Measurements from ENCODE around the gene UCHL5. TPM values are rescaled to one million over a fixed set of nuclear protein-coding genes. Genes with fewer than 3 reads are reported as not detected.

UCHL5 gene
- total and polyA plus RNA-seq, 2 of the 13 experiments (the other 11 are each of a cell fraction or from before 2014, with no cell fraction given): 18.2 to 44.1 TPM

DNA sequence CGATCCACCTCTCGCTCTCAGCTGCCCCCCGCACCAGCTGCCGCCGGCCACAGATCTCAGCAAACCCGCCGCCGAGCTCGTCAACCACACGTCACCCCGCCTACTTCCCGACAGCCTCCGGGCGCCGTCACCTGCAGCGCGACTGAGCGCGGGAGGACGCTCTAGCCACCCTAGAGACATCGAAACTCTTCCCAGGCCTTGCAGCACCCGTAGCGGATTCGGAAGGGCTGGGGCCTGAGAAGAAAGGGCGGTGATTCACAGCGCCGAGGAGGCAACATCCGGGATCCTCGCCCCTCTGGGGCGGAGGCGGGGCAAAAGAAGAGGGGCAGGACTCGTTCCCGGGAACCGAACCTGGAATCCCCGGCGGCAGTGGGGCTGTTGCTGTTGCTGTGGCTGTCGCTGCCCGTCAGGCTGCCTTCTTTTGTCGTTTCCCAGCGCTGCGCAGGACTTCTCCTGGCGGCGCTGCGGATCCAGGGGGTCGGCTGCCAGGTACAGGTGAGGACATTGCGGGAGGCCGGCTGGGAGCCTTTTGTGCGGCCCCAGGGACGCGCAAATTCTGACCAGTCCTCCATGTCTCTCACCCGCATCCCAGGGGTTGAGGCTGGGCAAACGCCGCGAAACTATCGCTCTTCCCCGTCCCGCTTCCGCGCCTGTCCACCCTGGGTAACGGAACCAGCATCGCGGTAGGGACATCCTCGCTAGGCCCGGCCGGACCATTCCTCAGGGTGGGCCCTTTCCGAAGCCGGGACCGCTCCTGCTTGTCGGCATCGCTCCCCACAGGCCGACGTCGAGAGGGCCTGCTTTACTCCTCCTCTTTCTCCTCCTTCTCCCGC is at the start of gene UCHL5, which contains the start of gene RO60 (continued):
- no peak for TF ChIP-seq SOX13 (IDR thresholded peaks at IDR 0.05)
- TF ChIP-seq SOX13 (CRISPR knock-in tag; conservative IDR thresholded peaks at IDR 0.05 in 1 of 2, IDR thresholded peaks at IDR 0.05 in 1 of 2): peak in 1 of 2 experiments; percentile 73; a peak in 2 of 4 replicates
- peak; percentile 87 for TF ChIP-seq ZNF614 (CRISPR knock-in tag; IDR thresholded peaks at IDR 0.05; ENCODE audit: borderline replicate concordance)
- TF ChIP-seq ZNF431 (CRISPR knock-in tag; IDR thresholded peaks at IDR 0.05; ENCODE audit: borderline replicate concordance, low read depth): peak; percentile 93
- peak; percentile 91 for TF ChIP-seq FOXK1 (CRISPR knock-in tag; IDR thresholded peaks at IDR 0.05; ENCODE audit: borderline replicate concordance, low read depth)
- TF ChIP-seq ZFP36L1 (CRISPR knock-in tag; IDR thresholded peaks at IDR 0.05): 0 out of 2 replicates have a peak, but pooled peaks have one; percentile 84
- TF ChIP-seq, protein P1, sequence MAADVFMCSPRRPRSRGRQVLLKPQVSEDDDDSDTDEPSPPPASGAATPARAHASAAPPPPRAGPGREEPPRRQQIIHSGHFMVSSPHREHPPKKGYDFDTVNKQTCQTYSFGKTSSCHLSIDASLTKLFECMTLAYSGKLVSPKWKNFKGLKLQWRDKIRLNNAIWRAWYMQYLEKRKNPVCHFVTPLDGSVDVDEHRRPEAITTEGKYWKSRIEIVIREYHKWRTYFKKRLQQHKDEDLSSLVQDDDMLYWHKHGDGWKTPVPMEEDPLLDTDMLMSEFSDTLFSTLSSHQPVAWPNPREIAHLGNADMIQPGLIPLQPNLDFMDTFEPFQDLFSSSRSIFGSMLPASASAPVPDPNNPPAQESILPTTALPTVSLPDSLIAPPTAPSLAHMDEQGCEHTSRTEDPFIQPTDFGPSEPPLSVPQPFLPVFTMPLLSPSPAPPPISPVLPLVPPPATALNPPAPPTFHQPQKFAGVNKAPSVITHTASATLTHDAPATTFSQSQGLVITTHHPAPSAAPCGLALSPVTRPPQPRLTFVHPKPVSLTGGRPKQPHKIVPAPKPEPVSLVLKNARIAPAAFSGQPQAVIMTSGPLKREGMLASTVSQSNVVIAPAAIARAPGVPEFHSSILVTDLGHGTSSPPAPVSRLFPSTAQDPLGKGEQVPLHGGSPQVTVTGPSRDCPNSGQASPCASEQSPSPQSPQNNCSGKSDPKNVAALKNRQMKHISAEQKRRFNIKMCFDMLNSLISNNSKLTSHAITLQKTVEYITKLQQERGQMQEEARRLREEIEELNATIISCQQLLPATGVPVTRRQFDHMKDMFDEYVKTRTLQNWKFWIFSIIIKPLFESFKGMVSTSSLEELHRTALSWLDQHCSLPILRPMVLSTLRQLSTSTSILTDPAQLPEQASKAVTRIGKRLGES (CRISPR knock-in tag; IDR thresholded peaks at IDR 0.05; ENCODE audit: borderline replicate concordance): no peak; the same call in 1 of the 2 replicates
- peak; percentile 98 for TF ChIP-seq YEATS4 (CRISPR knock-in tag; IDR thresholded peaks at IDR 0.05; ENCODE audit: borderline replicate concordance)
- TF ChIP-seq, protein P2, sequence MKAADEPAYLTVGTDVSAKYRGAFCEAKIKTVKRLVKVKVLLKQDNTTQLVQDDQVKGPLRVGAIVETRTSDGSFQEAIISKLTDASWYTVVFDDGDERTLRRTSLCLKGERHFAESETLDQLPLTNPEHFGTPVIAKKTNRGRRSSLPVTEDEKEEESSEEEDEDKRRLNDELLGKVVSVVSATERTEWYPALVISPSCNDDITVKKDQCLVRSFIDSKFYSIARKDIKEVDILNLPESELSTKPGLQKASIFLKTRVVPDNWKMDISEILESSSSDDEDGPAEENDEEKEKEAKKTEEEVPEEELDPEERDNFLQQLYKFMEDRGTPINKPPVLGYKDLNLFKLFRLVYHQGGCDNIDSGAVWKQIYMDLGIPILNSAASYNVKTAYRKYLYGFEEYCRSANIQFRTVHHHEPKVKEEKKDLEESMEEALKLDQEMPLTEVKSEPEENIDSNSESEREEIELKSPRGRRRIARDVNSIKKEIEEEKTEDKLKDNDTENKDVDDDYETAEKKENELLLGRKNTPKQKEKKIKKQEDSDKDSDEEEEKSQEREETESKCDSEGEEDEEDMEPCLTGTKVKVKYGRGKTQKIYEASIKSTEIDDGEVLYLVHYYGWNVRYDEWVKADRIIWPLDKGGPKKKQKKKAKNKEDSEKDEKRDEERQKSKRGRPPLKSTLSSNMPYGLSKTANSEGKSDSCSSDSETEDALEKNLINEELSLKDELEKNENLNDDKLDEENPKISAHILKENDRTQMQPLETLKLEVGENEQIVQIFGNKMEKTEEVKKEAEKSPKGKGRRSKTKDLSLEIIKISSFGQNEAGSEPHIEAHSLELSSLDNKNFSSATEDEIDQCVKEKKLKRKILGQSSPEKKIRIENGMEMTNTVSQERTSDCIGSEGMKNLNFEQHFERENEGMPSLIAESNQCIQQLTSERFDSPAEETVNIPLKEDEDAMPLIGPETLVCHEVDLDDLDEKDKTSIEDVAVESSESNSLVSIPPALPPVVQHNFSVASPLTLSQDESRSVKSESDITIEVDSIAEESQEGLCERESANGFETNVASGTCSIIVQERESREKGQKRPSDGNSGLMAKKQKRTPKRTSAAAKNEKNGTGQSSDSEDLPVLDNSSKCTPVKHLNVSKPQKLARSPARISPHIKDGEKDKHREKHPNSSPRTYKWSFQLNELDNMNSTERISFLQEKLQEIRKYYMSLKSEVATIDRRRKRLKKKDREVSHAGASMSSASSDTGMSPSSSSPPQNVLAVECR (CRISPR knock-in tag; IDR thresholded peaks at IDR 0.05; ENCODE audit: borderline replicate concordance): peak; percentile 93
- TF ChIP-seq TFAP4 (IDR thresholded peaks at IDR 0.05; ENCODE audit: borderline replicate concordance, low read depth): peak; percentile 95
- TF ChIP-seq HNF4G (IDR thresholded peaks at IDR 0.05; ENCODE audit: borderline replicate concordance, low read depth, low read length): no peak
- TF ChIP-seq HNF4G (CRISPR knock-in tag; IDR thresholded peaks at IDR 0.05; ENCODE audit: borderline replicate concordance, low read depth): peak; percentile 28
- no peak for TF ChIP-seq SMAD9 (CRISPR knock-in tag; IDR thresholded peaks at IDR 0.05)
- peak; percentile 81 for TF ChIP-seq NRL (CRISPR knock-in tag; IDR thresholded peaks at IDR 0.05; ENCODE audit: borderline replicate concordance)
- TF ChIP-seq CERS6 (CRISPR knock-in tag; IDR thresholded peaks at IDR 0.05): no peak
- peak; percentile 70; the same call in 1 of the 2 replicates for TF ChIP-seq NFATC3 (CRISPR knock-in tag; IDR thresholded peaks at IDR 0.05)
- TF ChIP-seq, protein P3, sequence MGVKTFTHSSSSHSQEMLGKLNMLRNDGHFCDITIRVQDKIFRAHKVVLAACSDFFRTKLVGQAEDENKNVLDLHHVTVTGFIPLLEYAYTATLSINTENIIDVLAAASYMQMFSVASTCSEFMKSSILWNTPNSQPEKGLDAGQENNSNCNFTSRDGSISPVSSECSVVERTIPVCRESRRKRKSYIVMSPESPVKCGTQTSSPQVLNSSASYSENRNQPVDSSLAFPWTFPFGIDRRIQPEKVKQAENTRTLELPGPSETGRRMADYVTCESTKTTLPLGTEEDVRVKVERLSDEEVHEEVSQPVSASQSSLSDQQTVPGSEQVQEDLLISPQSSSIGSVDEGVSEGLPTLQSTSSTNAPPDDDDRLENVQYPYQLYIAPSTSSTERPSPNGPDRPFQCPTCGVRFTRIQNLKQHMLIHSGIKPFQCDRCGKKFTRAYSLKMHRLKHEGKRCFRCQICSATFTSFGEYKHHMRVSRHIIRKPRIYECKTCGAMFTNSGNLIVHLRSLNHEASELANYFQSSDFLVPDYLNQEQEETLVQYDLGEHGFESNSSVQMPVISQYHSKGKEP (CRISPR knock-in tag; IDR thresholded peaks at IDR 0.05): peak; percentile 83

Data from HepG2 (cell line).